WTC11 (cell line): ENCODE measurements around the gene RAI1. TPM values are rescaled to one million over a fixed set of nuclear protein-coding genes. Genes with fewer than 3 reads are reported as not detected.
A peak's percentile ranks its signal among the peaks of the same experiment; 100 is the strongest.

Experiments used
- ATAC-seq: fragments of 200-7000 bp; cut with Tn5 transposase; 2 replicates; pipeline ENCODE4 v1.10.0; 2021; ENCODE audit warnings: mild to moderate bottlenecking, moderate library complexity
- CTCF ChIA-PET: fragments of 300-600 bp; sonication (Branson Sonifier 250); formaldehyde crosslinking; loops from one replicate; lab custom pipeline; 2021; ENCODE audit warnings: antibody characterized with exemption; lab: Charles Lee
- POLR2A ChIA-PET: fragments of 350-600 bp; sonication (Branson Sonifier 250); formaldehyde crosslinking; loops from one replicate; lab custom pipeline; 2021; ENCODE audit warnings: antibody characterized with exemption; lab: Charles Lee
- DNase-seq: peaks from one replicate; pipeline ENCODE4 v3.0.0; 2021; ENCODE audit warnings: low spot score
- H3K27ac Mint-ChIP-seq: 2 replicates; pipeline ENCODE4 v1.8.0; 2021; ENCODE audit warnings: mixed read lengths
- H3K27me3 Mint-ChIP-seq: 2 replicates; pipeline ENCODE4 v1.8.0; 2021; ENCODE audit warnings: low read depth, mild to moderate bottlenecking, moderate library complexity, mixed read lengths
- H3K36me3 Mint-ChIP-seq: 2 replicates; pipeline ENCODE4 v1.8.0; 2021; ENCODE audit warnings: mixed read lengths
- H3K4me1 Mint-ChIP-seq: 2 replicates; pipeline ENCODE4 v1.8.0; 2022; ENCODE audit warnings: mixed read lengths
- H3K4me3 Mint-ChIP-seq: 2 replicates; pipeline ENCODE4 v1.8.0; 2021; ENCODE audit warnings: mild to moderate bottlenecking, moderate library complexity, mixed read lengths
- H3K9me3 Mint-ChIP-seq: 2 replicates; pipeline ENCODE4 v1.8.0; 2021; ENCODE audit warnings: mixed read lengths
- FOXK1 ChIP-seq: sonication (generic); formaldehyde crosslinking; IDR thresholded peaks from 2 replicates; pipeline ENCODE4 v1.8.0; 2022; ENCODE audit warnings: mild to moderate bottlenecking, moderate library complexity, missing genetic modification reagents
- GABPB1 ChIP-seq: sonication (generic); formaldehyde crosslinking; IDR thresholded peaks from 2 replicates; pipeline ENCODE4 v1.8.1; 2023; ENCODE audit warnings: mild to moderate bottlenecking, missing genetic modification reagents
- GTF2I ChIP-seq: fragments of 250-450 bp; sonication (Bioruptor Pico); conservative IDR thresholded peaks from 2 replicates; pipeline ENCODE4 v1.4.0; 2021; ENCODE audit warnings: mild to moderate bottlenecking
- NFE2L1 ChIP-seq: sonication (generic); formaldehyde crosslinking; IDR thresholded peaks from 2 replicates; pipeline ENCODE4 v1.8.1; 2023; ENCODE audit warnings: missing genetic modification reagents
- RORB ChIP-seq: fragments of 250-450 bp; sonication (Bioruptor Pico); IDR thresholded peaks from 2 replicates; pipeline ENCODE4 v1.9.0; 2021; ENCODE audit warnings: mild to moderate bottlenecking
- ZNF121 ChIP-seq: sonication (generic); formaldehyde crosslinking; IDR thresholded peaks from 2 replicates; pipeline ENCODE4 v1.8.0; 2023; ENCODE audit warnings: missing genetic modification reagents
- ZNF219 ChIP-seq: sonication (generic); formaldehyde crosslinking; IDR thresholded peaks from 2 replicates; pipeline ENCODE4 v1.8.0; 2023; ENCODE audit warnings: missing genetic modification reagents, mild to moderate bottlenecking, borderline replicate concordance
- ZNF396 ChIP-seq: fragments of 250-450 bp; sonication (Bioruptor Pico); IDR thresholded peaks from 2 replicates; pipeline ENCODE4 v1.8.0; 2021; ENCODE audit warnings: mild to moderate bottlenecking, moderate library complexity, borderline replicate concordance
- total RNA-seq: library from RNA; stranded (reverse); gene quantifications from 3 replicates; pipeline ENCODE4 v1.2.3, GENCODE V29; 2021
- TF ChIP-seq, protein P1 (sequence below): sonication (generic); formaldehyde crosslinking; IDR thresholded peaks from 2 replicates; pipeline ENCODE4 v1.8.0; 2023; ENCODE audit warnings: missing genetic modification reagents, mild to moderate bottlenecking, borderline replicate concordance
- TF ChIP-seq, protein P2 (sequence below): sonication (generic); formaldehyde crosslinking; IDR thresholded peaks from 2 replicates; pipeline ENCODE4 v1.8.1; 2022; ENCODE audit warnings: mild to moderate bottlenecking, moderate library complexity, missing genetic modification reagents
- TF ChIP-seq, protein P3 (sequence below): sonication (generic); formaldehyde crosslinking; IDR thresholded peaks from 2 replicates; pipeline ENCODE4 v1.8.1; 2023; ENCODE audit warnings: mild to moderate bottlenecking, missing genetic modification reagents, moderate library complexity

RAI1 gene
- total RNA-seq, 1 experiment from 2014 or later = 12.7 TPM

DNA sequence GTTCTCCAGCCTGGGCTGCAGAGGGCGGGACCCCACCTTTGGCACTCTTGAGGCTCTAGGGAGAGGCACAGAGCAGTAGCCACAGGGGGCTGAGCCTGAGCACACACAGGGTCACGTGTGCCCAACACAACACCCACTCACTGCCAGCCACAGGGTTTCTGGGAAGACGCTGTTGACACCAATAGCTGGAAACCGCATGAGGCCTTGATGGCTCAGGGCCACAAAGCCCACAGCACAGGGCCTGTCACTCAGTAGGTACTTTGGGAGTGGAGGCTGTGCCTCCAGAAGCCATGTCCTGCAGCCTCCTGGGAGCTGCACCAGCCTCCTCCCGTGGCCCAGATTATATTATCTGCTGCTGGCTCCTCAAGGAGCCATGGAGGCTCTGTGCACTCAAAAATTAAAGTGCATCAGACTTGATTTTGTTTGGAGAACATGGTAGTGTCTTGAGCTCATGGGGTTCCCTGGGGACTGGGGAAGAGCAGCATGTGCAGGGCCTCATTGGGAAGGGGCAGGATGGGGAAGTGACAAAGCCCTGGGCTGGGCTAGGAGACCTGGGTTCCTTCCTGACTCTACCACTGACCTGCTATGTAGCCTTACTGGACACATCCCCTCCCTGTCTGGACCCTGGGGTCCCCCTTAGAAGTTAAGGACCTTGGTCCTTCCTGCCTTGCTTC, 168.0 kb downstream of the RAI1 start:
- no peak overlapping the region for H3K27ac Mint-ChIP-seq
- POLR2A ChIA-PET = interaction anchor here (0.6 to 1.6 kb wide), 2 partner anchors 13 to 36 kb away, joined by 5 to 7 read pairs; no protein-coding TSS in a partner anchor
- DNase-seq = no peak
- TF ChIP-seq GABPB1 (CRISPR knock-in tag) (peak; percentile 58), ZNF396 (CRISPR knock-in tag) (no peak)
- TF ChIP-seq, all 79 proteins: peak for 1
- Mint-ChIP-seq H3K4me1 (peaks cover 47% of the 10 kb centered on the region), H3K4me3 (no peak overlapping the region), H3K36me3 (no peaks in the 10 kb centered on the region), H3K9me3 (no peaks in the 10 kb centered on the region), H3K27me3 (peaks cover 3% of the 10 kb centered on the region; the same call in 1 of the 2 replicates)
- CTCF ChIA-PET = interaction anchor here (1.0 to 1.8 kb wide), 5 partner anchors 11 to 39 kb away, joined by 3 to 6 read pairs (median 4); no protein-coding TSS in a partner anchor
- ATAC-seq = no peak

DNA sequence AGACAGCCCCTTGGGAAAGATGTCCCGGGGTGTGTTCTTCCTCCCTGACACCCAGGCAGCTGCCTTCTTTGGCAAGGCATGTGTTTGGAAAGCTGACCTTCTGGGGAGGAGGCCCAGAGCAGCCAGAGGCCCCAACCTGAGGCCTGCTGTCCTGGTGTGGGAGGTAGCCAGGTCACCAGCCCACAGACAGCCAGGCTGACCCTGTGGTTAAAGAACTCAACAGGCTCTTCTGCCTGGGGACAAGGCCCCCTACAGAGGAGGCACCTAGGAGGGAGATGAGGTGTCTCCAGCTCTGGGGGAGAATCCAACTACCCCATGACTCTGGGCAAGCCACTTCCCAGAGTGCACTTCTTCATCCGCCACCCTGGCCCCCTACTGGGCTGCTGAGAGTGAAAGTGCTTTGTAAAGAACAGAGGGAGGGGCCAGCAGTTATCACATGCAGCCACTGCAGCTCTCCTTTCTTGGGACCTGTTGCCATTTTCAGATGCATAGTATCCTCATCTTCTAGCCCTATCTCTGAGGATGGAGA, 168.7 kb downstream of the RAI1 start:
- H3K4me3 Mint-ChIP-seq = no peak overlapping the region
- peak; percentile 29; the same call in 1 of the 2 replicates for ATAC-seq

DNA sequence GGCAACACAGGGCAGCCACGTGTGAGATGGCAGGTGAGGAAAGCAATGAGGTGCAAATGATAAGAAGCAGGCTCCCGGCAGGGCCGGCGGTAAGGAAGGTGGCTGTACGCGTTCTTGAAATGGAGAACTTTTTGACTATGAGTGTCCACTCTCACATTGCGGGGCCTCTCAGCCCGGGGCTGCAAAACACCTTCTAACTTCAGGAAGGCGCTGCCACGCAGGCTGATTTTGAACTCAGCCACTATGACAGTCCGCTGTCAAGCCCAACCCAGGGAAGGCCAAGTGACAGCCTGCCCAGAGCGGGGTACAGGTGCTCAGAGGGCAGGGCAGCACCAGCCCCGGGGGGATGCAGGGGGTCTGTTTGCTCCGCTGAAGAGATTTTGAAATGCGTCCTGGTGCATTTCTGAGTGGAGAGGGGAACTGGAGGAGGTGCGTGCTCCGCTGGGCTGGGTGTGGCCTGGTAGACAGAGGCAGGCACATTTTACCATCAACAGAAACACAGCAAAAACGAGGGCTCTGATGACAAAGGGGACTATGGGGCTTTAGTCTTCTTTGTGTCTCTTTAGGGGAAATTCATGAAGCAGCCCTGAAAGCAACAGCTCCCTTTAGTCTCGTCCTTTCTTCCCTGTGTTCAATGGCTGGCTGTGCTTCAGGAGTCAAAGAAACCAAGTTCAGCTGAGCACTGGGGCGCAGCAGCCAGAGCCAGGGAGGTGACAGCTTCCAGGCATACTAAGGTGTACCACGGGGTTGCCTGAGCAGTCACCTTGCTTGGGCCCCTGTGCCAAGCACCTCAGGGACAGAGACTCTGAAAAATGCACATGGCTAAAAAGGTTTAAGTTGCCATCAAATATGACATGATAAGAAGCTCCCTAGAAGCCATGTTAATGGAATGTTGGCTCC, 170.1 kb downstream of the RAI1 start:
- H3K27me3 Mint-ChIP-seq = no peaks in the 10 kb centered on the region
- peaks cover 40% of the 10 kb centered on the region for H3K4me1 Mint-ChIP-seq
- H3K4me3 Mint-ChIP-seq = no peak overlapping the region
- H3K27ac Mint-ChIP-seq = no peak overlapping the region
- H3K36me3 Mint-ChIP-seq = no peaks in the 10 kb centered on the region
- TF ChIP-seq, protein P1, sequence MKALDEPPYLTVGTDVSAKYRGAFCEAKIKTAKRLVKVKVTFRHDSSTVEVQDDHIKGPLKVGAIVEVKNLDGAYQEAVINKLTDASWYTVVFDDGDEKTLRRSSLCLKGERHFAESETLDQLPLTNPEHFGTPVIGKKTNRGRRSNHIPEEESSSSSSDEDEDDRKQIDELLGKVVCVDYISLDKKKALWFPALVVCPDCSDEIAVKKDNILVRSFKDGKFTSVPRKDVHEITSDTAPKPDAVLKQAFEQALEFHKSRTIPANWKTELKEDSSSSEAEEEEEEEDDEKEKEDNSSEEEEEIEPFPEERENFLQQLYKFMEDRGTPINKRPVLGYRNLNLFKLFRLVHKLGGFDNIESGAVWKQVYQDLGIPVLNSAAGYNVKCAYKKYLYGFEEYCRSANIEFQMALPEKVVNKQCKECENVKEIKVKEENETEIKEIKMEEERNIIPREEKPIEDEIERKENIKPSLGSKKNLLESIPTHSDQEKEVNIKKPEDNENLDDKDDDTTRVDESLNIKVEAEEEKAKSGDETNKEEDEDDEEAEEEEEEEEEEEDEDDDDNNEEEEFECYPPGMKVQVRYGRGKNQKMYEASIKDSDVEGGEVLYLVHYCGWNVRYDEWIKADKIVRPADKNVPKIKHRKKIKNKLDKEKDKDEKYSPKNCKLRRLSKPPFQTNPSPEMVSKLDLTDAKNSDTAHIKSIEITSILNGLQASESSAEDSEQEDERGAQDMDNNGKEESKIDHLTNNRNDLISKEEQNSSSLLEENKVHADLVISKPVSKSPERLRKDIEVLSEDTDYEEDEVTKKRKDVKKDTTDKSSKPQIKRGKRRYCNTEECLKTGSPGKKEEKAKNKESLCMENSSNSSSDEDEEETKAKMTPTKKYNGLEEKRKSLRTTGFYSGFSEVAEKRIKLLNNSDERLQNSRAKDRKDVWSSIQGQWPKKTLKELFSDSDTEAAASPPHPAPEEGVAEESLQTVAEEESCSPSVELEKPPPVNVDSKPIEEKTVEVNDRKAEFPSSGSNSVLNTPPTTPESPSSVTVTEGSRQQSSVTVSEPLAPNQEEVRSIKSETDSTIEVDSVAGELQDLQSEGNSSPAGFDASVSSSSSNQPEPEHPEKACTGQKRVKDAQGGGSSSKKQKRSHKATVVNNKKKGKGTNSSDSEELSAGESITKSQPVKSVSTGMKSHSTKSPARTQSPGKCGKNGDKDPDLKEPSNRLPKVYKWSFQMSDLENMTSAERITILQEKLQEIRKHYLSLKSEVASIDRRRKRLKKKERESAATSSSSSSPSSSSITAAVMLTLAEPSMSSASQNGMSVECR (CRISPR knock-in tag) = no peak
- TF ChIP-seq, protein P2, sequence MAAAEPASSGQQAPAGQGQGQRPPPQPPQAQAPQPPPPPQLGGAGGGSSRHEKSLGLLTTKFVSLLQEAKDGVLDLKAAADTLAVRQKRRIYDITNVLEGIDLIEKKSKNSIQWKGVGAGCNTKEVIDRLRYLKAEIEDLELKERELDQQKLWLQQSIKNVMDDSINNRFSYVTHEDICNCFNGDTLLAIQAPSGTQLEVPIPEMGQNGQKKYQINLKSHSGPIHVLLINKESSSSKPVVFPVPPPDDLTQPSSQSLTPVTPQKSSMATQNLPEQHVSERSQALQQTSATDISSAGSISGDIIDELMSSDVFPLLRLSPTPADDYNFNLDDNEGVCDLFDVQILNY (CRISPR knock-in tag) = no peak
- no peak for TF ChIP-seq GTF2I (CRISPR knock-in tag)
- TF ChIP-seq NFE2L1 (CRISPR knock-in tag) = no peak
- TF ChIP-seq FOXK1 = no peak
- no peak for TF ChIP-seq ZNF121 (CRISPR knock-in tag)
- TF ChIP-seq, protein P3, sequence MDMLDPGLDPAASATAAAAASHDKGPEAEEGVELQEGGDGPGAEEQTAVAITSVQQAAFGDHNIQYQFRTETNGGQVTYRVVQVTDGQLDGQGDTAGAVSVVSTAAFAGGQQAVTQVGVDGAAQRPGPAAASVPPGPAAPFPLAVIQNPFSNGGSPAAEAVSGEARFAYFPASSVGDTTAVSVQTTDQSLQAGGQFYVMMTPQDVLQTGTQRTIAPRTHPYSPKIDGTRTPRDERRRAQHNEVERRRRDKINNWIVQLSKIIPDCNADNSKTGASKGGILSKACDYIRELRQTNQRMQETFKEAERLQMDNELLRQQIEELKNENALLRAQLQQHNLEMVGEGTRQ (CRISPR knock-in tag) = no peak
- ChIA-PET POLR2A (interaction anchor here (0.9 to 1.4 kb wide), 2 partner anchors 13 to 15 kb away, joined by 3 read pairs; partner anchors contain the start of gene SREBF1), CTCF (interaction anchor here (0.6 to 1.2 kb wide), 2 partner anchors 22 to 39 kb away, joined by 3 read pairs; no protein-coding TSS in a partner anchor)
- no peaks in the 10 kb centered on the region for H3K9me3 Mint-ChIP-seq
- ATAC-seq (no peak), DNase-seq (no peak)

More for the DNA sequence above, 168.7 kb downstream of the RAI1 start:
- no peak for TF ChIP-seq RORB
- no peak for TF ChIP-seq ZNF219 (CRISPR knock-in tag)
- no peak for TF ChIP-seq NFE2L1 (CRISPR knock-in tag)
- ChIA-PET CTCF (interaction anchor here (0.6 to 1.8 kb wide), 5 partner anchors 10 to 515 kb away, joined by 3 to 6 read pairs (median 4); no protein-coding TSS in a partner anchor), POLR2A (interaction anchor here (0.6 to 1.6 kb wide), 3 partner anchors 12 to 36 kb away, joined by 3 to 7 read pairs (median 5); no protein-coding TSS in a partner anchor)
- Mint-ChIP-seq H3K27me3 (peaks cover 3% of the 10 kb centered on the region; the same call in 1 of the 2 replicates), H3K9me3 (no peaks in the 10 kb centered on the region), H3K4me1 (peaks cover 47% of the 10 kb centered on the region), H3K27ac (no peak overlapping the region), H3K36me3 (no peaks in the 10 kb centered on the region)
- no peak for DNase-seq
